GM12874 (cell line): ENCODE results near the gene OR10G6.

Experiments
- TF ChIP-seq, protein P1 (sequence below): IDR thresholded peaks from 2 replicates; pipeline ENCODE4 v1.5.1; 2011; ENCODE audit warnings: low read depth, mild to moderate bottlenecking, control low read depth, low read length, moderate library complexity; ENCODE audit not compliant: insufficient read depth

Gene OR10G6

GRCh38 chr11:123979311-123979710, 15.7 kb downstream of the OR10G6 start:
- TF ChIP-seq, protein P1, sequence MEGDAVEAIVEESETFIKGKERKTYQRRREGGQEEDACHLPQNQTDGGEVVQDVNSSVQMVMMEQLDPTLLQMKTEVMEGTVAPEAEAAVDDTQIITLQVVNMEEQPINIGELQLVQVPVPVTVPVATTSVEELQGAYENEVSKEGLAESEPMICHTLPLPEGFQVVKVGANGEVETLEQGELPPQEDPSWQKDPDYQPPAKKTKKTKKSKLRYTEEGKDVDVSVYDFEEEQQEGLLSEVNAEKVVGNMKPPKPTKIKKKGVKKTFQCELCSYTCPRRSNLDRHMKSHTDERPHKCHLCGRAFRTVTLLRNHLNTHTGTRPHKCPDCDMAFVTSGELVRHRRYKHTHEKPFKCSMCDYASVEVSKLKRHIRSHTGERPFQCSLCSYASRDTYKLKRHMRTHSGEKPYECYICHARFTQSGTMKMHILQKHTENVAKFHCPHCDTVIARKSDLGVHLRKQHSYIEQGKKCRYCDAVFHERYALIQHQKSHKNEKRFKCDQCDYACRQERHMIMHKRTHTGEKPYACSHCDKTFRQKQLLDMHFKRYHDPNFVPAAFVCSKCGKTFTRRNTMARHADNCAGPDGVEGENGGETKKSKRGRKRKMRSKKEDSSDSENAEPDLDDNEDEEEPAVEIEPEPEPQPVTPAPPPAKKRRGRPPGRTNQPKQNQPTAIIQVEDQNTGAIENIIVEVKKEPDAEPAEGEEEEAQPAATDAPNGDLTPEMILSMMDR: no peak

DNA sequence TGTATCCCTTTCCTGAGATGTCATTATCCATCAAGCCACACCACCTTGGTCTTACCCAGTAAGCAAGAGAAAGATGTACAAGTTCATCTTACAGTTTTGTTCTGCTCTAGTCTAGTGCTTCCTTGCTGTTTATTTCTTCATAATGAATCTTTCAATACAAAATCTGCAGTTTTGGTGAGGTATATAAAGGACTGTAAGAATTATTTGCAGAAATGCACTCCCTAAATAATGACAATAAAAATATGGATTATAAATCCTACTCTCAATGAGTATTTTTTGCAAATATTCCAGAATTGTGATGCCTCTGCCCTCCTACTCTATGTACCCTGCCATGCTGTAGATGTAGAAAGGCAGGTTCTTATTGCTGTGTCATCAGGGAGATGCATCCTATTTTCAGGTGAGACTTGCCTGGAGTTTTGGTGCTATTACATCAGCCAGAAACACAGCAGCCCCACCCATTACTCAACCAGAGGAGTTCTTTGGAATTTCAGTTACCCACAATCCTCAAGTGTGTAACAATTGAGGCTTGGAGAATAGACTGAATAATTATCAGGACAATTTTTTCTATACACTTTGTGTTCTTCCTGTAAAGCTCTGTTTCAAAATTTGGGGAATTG, 17.1 kb downstream of the OR10G6 start, which contains the start of gene OR10S1:
Gene OR10S1 (minus strand): TSS at position 51 of the 617 bp plus-strand sequence. CDS start 117 bp downstream, outside the sequence.
- TF ChIP-seq, protein P1: no peak

- TF ChIP-seq, protein P1: no peak
Measured at GRCh38 chr11:123976770-123977560, 18.0 kb downstream of the OR10G6 start.

GRCh38 chr11:123973816-123974215, 21.1 kb downstream of the OR10G6 start:
- TF ChIP-seq, protein P1: no peak

DNA sequence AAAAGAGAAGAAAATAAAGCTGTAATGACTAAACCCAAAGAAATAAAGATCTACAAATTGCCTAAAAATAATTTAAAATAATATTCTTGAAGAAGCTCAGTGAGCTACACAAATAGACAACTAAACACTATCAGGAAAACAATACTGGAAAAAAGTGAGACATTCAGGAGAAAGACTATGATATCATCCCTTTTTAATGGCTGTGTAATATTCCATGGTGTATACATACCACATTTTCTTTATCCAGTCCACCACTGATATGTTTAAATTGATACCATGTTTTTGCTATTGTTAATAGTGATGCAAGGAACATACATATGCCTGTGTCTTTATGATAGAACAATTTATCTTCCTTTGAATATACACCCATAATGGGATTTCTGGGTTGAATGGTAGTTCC, 38.2 kb downstream of the OR10G6 start:
- TF ChIP-seq, protein P1: no peak

DNA sequence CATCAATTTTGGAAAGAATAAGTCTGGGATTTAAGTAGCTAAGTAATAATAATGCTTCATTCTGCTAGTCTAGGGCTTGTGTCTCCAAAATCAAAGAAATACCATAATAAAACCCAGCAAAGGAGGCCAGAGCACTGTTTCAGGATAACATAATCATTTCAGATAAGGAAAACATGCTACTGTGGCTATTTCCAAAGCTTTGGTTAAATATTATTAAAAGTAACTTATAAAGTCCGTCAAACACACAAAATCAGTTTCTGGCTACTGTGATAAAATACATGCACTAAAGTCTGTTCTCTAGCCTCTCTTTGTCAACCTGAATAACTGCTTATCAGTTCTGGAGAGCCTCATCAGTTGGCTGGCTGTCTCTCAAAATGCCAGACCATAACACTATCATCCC, 49.8 kb downstream of the OR10G6 start:
- TF ChIP-seq, protein P1: no peak
